HFFc6 (cell line): ENCODE data around the gene UBE2L5. TPM values are rescaled to one million over a fixed set of nuclear protein-coding genes. Genes with fewer than 3 reads are reported as not detected.

Experiments
- DNase-seq: peaks from one replicate; pipeline ENCODE4 v3.0.0-alpha.2; 2018
- H3K27ac Mint-ChIP-seq: 2 replicates; pipeline ENCODE4 v1.8.0; 2020; ENCODE audit warnings: mild to moderate bottlenecking, mixed read lengths
- H3K27me3 Mint-ChIP-seq: 2 replicates; pipeline ENCODE4 v1.8.0; 2021; ENCODE audit warnings: mild to moderate bottlenecking, moderate library complexity, mixed read lengths; ENCODE audit not compliant: insufficient read depth
- H3K36me3 Mint-ChIP-seq: 2 replicates; pipeline ENCODE4 v1.8.0; 2021; ENCODE audit warnings: low read depth, mixed read lengths
- H3K4me1 Mint-ChIP-seq: 2 replicates; pipeline ENCODE4 v1.8.0; 2020; ENCODE audit warnings: low read depth, mixed read lengths
- H3K4me3 Mint-ChIP-seq: 2 replicates; pipeline ENCODE4 v1.8.0; 2020; ENCODE audit warnings: mild to moderate bottlenecking, moderate library complexity, mixed read lengths
- H3K9me3 Mint-ChIP-seq: 2 replicates; pipeline ENCODE4 v1.8.0; 2020; ENCODE audit warnings: mild to moderate bottlenecking, mixed read lengths
- CTCF ChIP-seq: fragments of 200-600 bp; sonication (generic); IDR thresholded peaks from 2 replicates; pipeline ENCODE4 v1.5.0; 2021; ENCODE audit warnings: antibody characterized with exemption, mild to moderate bottlenecking
- total RNA-seq, 6 experiments: library from RNA; stranded (reverse); fragmentation: NEBNext Ultra II Directional; extraction: Animal tissue kit (Norgen Biotek cat#: 25700); gene quantifications; 2 replicates in 1 of 6; 3 replicates in 5 of 6; pipeline ENCODE4 v1.2.3, GENCODE V29; 2021

The UBE2L5 gene
- total RNA-seq, 6 experiments from 2014 or later, result 0.21 TPM; not detected in 5

- Mint-ChIP-seq H3K4me3 (no peak overlapping the region), H3K27me3 (no peaks in the 10 kb centered on the region; the same call in none of the 2 replicates), H3K9me3 (no peaks in the 10 kb centered on the region), H3K27ac (no peak overlapping the region), H3K4me1 (peaks cover 23% of the 10 kb centered on the region), H3K36me3 (no peaks in the 10 kb centered on the region)
- no peak for DNase-seq
- no peak for TF ChIP-seq CTCF
These were observed 21.9 kb upstream of the UBE2L5 start for GRCh38 chr13:30400376-30400775.

GRCh38 chr13:30401347-30401746 lies 20.9 kb upstream of the UBE2L5 start:
- no peaks in the 10 kb centered on the region; the same call in none of the 2 replicates for H3K27me3 Mint-ChIP-seq
- no peaks in the 10 kb centered on the region for H3K9me3 Mint-ChIP-seq
- H3K4me3 Mint-ChIP-seq, result no peak overlapping the region
- H3K27ac Mint-ChIP-seq, result no peak overlapping the region
- H3K36me3 Mint-ChIP-seq, result no peaks in the 10 kb centered on the region
- no peak for TF ChIP-seq CTCF
- DNase-seq, result no peak
- H3K4me1 Mint-ChIP-seq, result peaks cover 14% of the 10 kb centered on the region

- H3K27ac Mint-ChIP-seq, result no peak overlapping the region
- peaks cover 4% of the 10 kb centered on the region; the same call in 1 of the 2 replicates for H3K36me3 Mint-ChIP-seq
- no peaks in the 10 kb centered on the region for H3K9me3 Mint-ChIP-seq
- no peak for DNase-seq
- no peak for TF ChIP-seq CTCF
- H3K4me1 Mint-ChIP-seq, result peaks cover 2% of the 10 kb centered on the region
- no peak overlapping the region for H3K4me3 Mint-ChIP-seq
- H3K27me3 Mint-ChIP-seq, result no peaks in the 10 kb centered on the region; the same call in none of the 2 replicates
These were observed 18.8 kb upstream of the UBE2L5 start for GRCh38 chr13:30403456-30403855.

GRCh38 chr13:30404207-30404606 lies 18.1 kb upstream of the UBE2L5 start:
- DNase-seq, result no peak
- H3K4me1 Mint-ChIP-seq, result peaks cover 1% of the 10 kb centered on the region; the same call in 1 of the 2 replicates
- no peak overlapping the region for H3K4me3 Mint-ChIP-seq
- H3K36me3 Mint-ChIP-seq, result peaks cover 4% of the 10 kb centered on the region; the same call in 1 of the 2 replicates
- no peak for TF ChIP-seq CTCF
- H3K27me3 Mint-ChIP-seq, result no peaks in the 10 kb centered on the region; the same call in none of the 2 replicates
- no peak overlapping the region for H3K27ac Mint-ChIP-seq
- no peaks in the 10 kb centered on the region for H3K9me3 Mint-ChIP-seq

- peaks cover 4% of the 10 kb centered on the region; the same call in 1 of the 2 replicates for H3K36me3 Mint-ChIP-seq
- no peaks in the 10 kb centered on the region for H3K9me3 Mint-ChIP-seq
- H3K4me3 Mint-ChIP-seq, result no peak overlapping the region
- H3K27me3 Mint-ChIP-seq, result no peaks in the 10 kb centered on the region; the same call in none of the 2 replicates
- DNase-seq, result no peak
- H3K27ac Mint-ChIP-seq, result no peak overlapping the region
- TF ChIP-seq CTCF, result no peak
- peaks cover 24% of the 10 kb centered on the region for H3K4me1 Mint-ChIP-seq
These were observed 15.4 kb upstream of the UBE2L5 start for GRCh38 chr13:30406779-30407416.
